D721Med (cell line): ENCODE data around the gene TLNRD1.

Experiments
- DNase-seq: peaks from one replicate; pipeline ENCODE4 v3.0.0; 2011; ENCODE audit warnings: low spot score; ENCODE audit not compliant: insufficient read length
- FAIRE-seq: peaks from 2 replicates; lab custom pipeline; 2011; peaks lifted over from hg19 to GRCh38; lab: Jason Lieb, UNC
- TF ChIP-seq, protein P1 (sequence below): IDR thresholded peaks from 2 replicates; pipeline ENCODE4 v1.5.1; 2012; ENCODE audit warnings: mild to moderate bottlenecking, control low read depth; ENCODE audit not compliant: insufficient read depth; ENCODE audit errors: missing control alignments

TLNRD1 gene

DNA sequence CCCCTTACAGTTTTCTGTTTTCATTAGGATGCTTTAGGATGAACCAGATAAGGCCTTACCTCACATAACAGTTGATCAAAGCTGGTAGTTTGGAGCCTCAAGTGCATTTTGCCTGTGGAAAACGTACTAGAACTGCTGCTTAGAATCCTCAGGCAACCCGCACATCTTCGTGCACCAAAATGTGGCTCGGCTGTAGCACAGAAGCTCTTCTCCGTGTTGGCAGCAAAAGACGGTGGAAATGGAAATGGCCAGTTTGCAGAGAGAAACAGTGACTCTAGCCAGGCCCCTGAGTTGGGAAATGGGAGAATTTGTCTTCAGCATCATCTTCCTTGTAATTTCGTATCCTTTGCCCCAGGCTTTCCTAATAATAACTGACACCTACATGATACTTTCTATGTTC lies 20.6 kb downstream of the TLNRD1 start:
- DNase-seq (no peak), FAIRE-seq (no peak)
- TF ChIP-seq, protein P1, sequence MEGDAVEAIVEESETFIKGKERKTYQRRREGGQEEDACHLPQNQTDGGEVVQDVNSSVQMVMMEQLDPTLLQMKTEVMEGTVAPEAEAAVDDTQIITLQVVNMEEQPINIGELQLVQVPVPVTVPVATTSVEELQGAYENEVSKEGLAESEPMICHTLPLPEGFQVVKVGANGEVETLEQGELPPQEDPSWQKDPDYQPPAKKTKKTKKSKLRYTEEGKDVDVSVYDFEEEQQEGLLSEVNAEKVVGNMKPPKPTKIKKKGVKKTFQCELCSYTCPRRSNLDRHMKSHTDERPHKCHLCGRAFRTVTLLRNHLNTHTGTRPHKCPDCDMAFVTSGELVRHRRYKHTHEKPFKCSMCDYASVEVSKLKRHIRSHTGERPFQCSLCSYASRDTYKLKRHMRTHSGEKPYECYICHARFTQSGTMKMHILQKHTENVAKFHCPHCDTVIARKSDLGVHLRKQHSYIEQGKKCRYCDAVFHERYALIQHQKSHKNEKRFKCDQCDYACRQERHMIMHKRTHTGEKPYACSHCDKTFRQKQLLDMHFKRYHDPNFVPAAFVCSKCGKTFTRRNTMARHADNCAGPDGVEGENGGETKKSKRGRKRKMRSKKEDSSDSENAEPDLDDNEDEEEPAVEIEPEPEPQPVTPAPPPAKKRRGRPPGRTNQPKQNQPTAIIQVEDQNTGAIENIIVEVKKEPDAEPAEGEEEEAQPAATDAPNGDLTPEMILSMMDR, result no peak

GRCh38 chr15:81023483-81024264 lies 23.0 kb downstream of the TLNRD1 start:
- DNase-seq (no peak), FAIRE-seq (no peak)
- TF ChIP-seq, protein P1, result no peak

- FAIRE-seq (no peak), DNase-seq (no peak)
- TF ChIP-seq, protein P1, result no peak
Measured at GRCh38 chr15:81024265-81024872, 23.6 kb downstream of the TLNRD1 start.

DNA sequence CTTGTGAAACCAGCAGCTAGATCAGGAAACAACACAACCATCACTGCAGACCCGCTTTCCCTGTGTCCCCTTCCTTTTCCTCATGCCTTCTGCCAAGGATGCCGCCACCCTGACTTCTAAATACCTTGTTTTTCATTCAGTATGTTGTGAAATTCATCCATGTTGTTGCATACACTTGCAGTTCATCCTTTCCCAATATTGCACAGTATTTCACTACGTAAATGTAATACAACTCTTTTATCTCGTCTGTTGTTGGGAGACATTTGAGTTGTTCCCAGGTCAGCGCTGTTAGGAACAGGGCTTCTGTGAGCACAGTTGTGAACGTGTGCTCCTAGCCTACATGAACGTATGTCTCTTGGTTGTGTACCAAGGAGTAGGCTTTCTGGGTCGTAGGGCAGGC lies 24.2 kb downstream of the TLNRD1 start:
- no peak for DNase-seq
- TF ChIP-seq, protein P1, result no peak
- no peak for FAIRE-seq

DNA sequence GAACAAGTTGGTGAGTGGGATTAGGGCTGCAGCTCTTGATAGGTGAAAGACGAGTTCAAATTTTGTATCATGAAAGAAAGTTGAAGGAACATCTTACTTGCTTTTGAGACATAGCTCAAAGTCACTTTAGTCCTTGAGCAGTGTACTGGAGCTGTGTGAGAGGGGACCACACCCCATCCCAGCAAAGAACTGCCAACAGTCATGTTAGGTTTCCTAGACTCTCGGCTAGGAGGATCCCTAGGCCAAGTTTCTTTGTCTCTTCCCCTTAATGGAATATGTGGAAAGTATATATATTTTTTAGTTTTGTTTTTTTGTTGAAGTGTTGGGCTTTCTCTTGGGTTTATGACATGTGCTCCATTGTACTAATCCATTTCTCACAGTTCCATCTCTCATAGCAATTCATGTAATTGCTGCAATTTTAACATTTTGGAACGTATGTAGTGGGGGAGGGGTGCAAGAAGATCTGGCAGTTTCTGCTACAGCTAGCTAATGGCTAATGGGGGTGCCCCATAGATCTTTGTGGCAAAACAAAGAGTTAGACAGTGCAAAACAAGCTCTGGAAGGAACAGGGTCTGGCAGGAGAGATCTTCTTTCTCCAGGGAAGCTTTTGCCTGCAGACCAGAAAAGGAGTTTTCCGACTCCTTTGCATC lies 25.1 kb downstream of the TLNRD1 start:
- TF ChIP-seq, protein P1, result no peak
- FAIRE-seq (no peak), DNase-seq (no peak)

DNA sequence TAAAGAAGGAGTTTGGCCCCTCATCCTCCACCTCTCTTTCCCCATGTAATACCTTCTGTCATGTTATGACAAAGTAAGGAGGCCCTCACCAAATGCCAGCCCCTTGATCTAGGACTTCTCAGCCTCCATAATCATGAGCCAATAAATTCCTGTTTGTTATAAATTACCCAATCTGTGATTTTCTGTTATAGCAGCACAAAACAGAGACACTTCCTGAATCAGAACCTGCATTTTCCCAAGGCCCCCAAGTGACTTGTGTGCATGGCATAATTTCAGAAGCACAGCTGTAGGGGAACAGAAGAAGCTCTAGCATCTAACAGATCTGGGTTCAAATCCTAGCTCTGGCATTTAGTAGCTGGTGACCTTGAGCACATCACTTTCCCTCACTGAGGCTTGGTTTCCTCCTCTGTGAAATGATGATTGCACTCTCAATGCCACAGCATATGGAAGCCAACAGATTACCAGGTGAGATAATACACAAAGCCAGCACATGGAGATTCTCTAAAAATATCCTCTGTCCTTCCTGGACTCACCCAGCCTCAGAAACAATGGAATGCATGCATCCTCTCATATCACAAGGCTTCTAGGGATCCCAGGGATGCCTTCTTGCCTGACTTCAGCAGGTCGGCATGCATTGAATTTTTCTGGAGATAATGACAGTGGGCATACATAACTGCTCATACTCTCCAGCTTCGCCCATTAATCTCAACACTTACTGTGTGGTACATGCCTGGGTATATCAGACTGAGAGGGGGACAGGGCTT lies 26.3 kb downstream of the TLNRD1 start:
- TF ChIP-seq, protein P1, result no peak
- DNase-seq, result no peak
- FAIRE-seq, result no peak
